Measurements from ENCODE around the gene GPR68.

GPR68 gene

GRCh38 chr14:91223028-91223783 is 21.3 kb downstream of the GPR68 start:
- POLR2A ChIA-PET (ENCODE audit: low non-redundant PET), result interaction anchor here (0.7 kb wide), 1 partner anchor 26 kb away, joined by 5 read pairs; no protein-coding TSS in a partner anchor
- no peak overlapping the region for H3K27ac ChIP-seq

GRCh38 chr14:91221270-91221669 is 23.2 kb downstream of the GPR68 start:
- ChIA-PET POLR2A (ENCODE audit: low non-redundant PET) (no interaction called here), CTCF (no interaction called here)
- TF ChIP-seq, protein P1, sequence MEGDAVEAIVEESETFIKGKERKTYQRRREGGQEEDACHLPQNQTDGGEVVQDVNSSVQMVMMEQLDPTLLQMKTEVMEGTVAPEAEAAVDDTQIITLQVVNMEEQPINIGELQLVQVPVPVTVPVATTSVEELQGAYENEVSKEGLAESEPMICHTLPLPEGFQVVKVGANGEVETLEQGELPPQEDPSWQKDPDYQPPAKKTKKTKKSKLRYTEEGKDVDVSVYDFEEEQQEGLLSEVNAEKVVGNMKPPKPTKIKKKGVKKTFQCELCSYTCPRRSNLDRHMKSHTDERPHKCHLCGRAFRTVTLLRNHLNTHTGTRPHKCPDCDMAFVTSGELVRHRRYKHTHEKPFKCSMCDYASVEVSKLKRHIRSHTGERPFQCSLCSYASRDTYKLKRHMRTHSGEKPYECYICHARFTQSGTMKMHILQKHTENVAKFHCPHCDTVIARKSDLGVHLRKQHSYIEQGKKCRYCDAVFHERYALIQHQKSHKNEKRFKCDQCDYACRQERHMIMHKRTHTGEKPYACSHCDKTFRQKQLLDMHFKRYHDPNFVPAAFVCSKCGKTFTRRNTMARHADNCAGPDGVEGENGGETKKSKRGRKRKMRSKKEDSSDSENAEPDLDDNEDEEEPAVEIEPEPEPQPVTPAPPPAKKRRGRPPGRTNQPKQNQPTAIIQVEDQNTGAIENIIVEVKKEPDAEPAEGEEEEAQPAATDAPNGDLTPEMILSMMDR (conservative IDR thresholded peaks at IDR 0.05; ENCODE audit: low read depth), result no peak
- DNase-seq (ENCODE audit: low spot score), result no peak
- peak overlapping the region; percentile 93 for H3K27ac ChIP-seq

More at GRCh38 chr14:91223028-91223783, 21.3 kb downstream of the GPR68 start:
- TF ChIP-seq, protein P1 (conservative IDR thresholded peaks at IDR 0.05; ENCODE audit: low read depth), result no peak
- CTCF ChIA-PET, result interaction anchor here (1.0 kb wide), 1 partner anchor 24 kb away, joined by 3 read pairs; no protein-coding TSS in a partner anchor
- no peak for DNase-seq (ENCODE audit: low spot score)

GRCh38 chr14:91220581-91221000 is 23.9 kb downstream of the GPR68 start:
- ChIA-PET POLR2A (ENCODE audit: low non-redundant PET) (no interaction called here), CTCF (no interaction called here)
- TF ChIP-seq, protein P1 (conservative IDR thresholded peaks at IDR 0.05; ENCODE audit: low read depth), result no peak
- DNase-seq (ENCODE audit: low spot score), result peak; percentile 18
- H3K27ac ChIP-seq, result peak overlapping the region; percentile 93

DNA sequence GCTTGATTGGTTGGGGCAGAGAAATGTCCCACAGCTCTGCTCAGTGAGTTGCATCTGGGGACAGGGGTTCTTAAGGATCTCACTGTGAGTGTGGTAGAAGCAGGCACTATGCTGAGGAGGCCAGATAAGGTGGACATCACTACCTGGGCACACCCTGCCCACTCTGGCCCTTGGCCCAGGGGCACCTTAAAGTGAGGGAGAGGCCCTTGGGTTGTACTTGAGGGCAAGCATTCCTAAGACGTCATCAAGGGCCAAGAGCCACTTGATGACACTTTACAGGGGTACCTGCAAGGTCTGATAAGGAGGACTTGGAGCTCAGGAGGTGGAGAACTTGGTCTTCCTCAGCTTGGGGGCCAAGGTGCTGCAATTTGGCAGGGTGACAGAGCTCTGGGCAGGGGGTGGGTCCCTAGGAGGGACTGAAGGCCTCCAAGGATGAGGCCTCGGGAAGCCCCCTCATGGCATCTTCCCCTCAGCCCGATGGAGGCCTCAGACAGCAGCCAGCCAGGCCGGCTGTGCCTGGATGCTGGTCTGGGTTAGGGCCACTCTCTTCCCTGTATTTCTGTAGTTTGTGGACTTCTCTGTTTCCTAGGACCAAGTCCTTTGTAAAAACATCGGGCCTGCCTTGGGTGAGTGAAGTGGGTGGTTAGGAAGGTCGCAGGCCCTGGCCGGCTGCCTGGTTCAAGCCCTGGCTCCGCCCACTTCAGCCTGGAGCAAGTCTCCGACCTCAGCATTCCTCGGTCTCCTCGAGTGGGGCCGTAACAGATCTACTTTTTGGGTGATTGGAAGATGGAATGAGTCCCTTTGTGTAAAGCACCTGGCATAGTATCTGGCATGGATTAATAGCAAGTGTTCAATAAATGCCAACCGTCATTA is 24.8 kb downstream of the GPR68 start:
- ChIA-PET CTCF (interaction anchor here (0.5 to 0.6 kb wide), 2 partner anchors 18 to 156 kb away, joined by 3 to 4 read pairs; no protein-coding TSS in a partner anchor), POLR2A (ENCODE audit: low non-redundant PET) (no interaction called here)
- DNase-seq (ENCODE audit: low spot score), result no peak

GRCh38 chr14:91218014-91218413 is 26.5 kb downstream of the GPR68 start:
- CTCF ChIA-PET, result interaction anchor here (0.6 kb wide), 1 partner anchor 35 kb away, joined by 3 read pairs; no protein-coding TSS in a partner anchor
- POLR2A ChIA-PET (ENCODE audit: low non-redundant PET), result no interaction called here
- TF ChIP-seq, protein P1 (conservative IDR thresholded peaks at IDR 0.05; ENCODE audit: low read depth), result no peak
- no peak for DNase-seq (ENCODE audit: low spot score)
- H3K27ac ChIP-seq, result peak overlapping the region; percentile 93

More for the DNA sequence above, 24.8 kb downstream of the GPR68 start:
- H3K27ac ChIP-seq, result peak overlapping the region; percentile 93
- TF ChIP-seq, protein P1 (conservative IDR thresholded peaks at IDR 0.05; ENCODE audit: low read depth), result no peak

GRCh38 chr14:91216731-91217226 is 27.7 kb downstream of the GPR68 start:
- no peak for DNase-seq (ENCODE audit: low spot score)

More at GRCh38 chr14:91216731-91217226, 27.7 kb downstream of the GPR68 start:
- ChIA-PET CTCF (interaction anchor here (0.7 kb wide), 1 partner anchor 49 kb away, joined by 3 read pairs; no protein-coding TSS in a partner anchor), POLR2A (ENCODE audit: low non-redundant PET) (no interaction called here)
- peak overlapping the region; percentile 93; the same call in 1 of the 2 replicates for H3K27ac ChIP-seq
- TF ChIP-seq, protein P1 (conservative IDR thresholded peaks at IDR 0.05; ENCODE audit: low read depth), result no peak

All from RWPE1 (cell line).